ENCODE results near the gene SPZ1. TPM values are rescaled to one million over a fixed set of nuclear protein-coding genes. Genes with fewer than 3 reads are reported as not detected.

SPZ1 gene
- total RNA-seq, 1 experiment from 2014 or later: not detected

GRCh38 chr5:80276186-80276585 lies 43.6 kb upstream of the SPZ1 start:
- ChIA-PET CTCF (no interaction called here), POLR2A (ENCODE audit: unreplicated experiment) (no interaction called here)
- no peaks in the 10 kb centered on the region for H3K4me1 ChIP-seq (ENCODE audit: insufficient read depth, low read length)
- H4K20me1 ChIP-seq (ENCODE audit: low read length): no peaks in the 10 kb centered on the region
- H3K27ac ChIP-seq (ENCODE audit: low read length): no peak overlapping the region
- H3K36me3 ChIP-seq (ENCODE audit: low read depth, low read length): no peaks in the 10 kb centered on the region
- DNase-seq: no peak
- H3K4me3 ChIP-seq (ENCODE audit: low read length): no peak overlapping the region
- no peaks in the 10 kb centered on the region for H3K9me2 ChIP-seq (replicated peaks; ENCODE audit: low read length)
- H3K4me2 ChIP-seq (ENCODE audit: low read length): no peak overlapping the region
- no peaks in the 10 kb centered on the region for H3K27me3 ChIP-seq (ENCODE audit: low read length)
- H2AFZ ChIP-seq (ENCODE audit: low read length): no peak overlapping the region
- ATAC-seq: no peak
- no TSS peak for BruUV-seq (replicated peaks)
- H3K9ac ChIP-seq (ENCODE audit: low read length): no peak overlapping the region
- no peaks in the 10 kb centered on the region for H3F3A ChIP-seq (ENCODE audit: low read length, unreplicated experiment)
- TF ChIP-seq EZH2phosphoT487 (IDR thresholded peaks at IDR 0.05; ENCODE audit: borderline replicate concordance, low read length): no peak
- TF ChIP-seq, protein P1, sequence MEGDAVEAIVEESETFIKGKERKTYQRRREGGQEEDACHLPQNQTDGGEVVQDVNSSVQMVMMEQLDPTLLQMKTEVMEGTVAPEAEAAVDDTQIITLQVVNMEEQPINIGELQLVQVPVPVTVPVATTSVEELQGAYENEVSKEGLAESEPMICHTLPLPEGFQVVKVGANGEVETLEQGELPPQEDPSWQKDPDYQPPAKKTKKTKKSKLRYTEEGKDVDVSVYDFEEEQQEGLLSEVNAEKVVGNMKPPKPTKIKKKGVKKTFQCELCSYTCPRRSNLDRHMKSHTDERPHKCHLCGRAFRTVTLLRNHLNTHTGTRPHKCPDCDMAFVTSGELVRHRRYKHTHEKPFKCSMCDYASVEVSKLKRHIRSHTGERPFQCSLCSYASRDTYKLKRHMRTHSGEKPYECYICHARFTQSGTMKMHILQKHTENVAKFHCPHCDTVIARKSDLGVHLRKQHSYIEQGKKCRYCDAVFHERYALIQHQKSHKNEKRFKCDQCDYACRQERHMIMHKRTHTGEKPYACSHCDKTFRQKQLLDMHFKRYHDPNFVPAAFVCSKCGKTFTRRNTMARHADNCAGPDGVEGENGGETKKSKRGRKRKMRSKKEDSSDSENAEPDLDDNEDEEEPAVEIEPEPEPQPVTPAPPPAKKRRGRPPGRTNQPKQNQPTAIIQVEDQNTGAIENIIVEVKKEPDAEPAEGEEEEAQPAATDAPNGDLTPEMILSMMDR (conservative IDR thresholded peaks at IDR 0.05; ENCODE audit: low read depth, low read length): no peak
- H3K79me2 ChIP-seq (ENCODE audit: low read length): no peaks in the 10 kb centered on the region
- intact Hi-C loops (cut with micrococcal nuclease): no loop called here
- no peaks in the 10 kb centered on the region for H3K9me3 ChIP-seq (ENCODE audit: low read length)

DNA sequence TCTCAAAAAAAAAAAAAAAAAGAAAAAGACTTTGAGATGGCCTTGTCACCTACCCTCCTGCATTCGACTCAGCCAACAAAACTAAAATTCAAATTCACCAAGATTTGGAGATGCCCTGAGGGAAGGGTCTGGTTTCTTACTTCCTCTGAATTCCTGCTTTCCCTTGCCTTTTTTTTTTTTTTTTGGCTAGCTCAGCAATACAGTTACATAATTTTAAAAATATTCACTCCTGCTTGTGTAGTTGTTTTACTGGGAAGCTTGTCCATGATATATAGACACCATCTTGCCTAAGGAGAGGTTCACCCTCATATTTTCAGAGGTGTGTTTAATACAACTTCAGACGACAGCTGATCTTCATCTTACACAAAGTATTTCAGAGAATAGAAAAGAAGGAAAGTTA lies 42.6 kb upstream of the SPZ1 start:
- H3K9me3 ChIP-seq (ENCODE audit: low read length): no peaks in the 10 kb centered on the region
- no peaks in the 10 kb centered on the region for H3K27me3 ChIP-seq (ENCODE audit: low read length)
- H3K36me3 ChIP-seq (ENCODE audit: low read depth, low read length): no peaks in the 10 kb centered on the region
- no peak overlapping the region for H3K4me2 ChIP-seq (ENCODE audit: low read length)
- no peak overlapping the region for H3K4me3 ChIP-seq (ENCODE audit: low read length)
- H3K79me2 ChIP-seq (ENCODE audit: low read length): no peaks in the 10 kb centered on the region
- intact Hi-C loops (cut with micrococcal nuclease): no loop called here
- H3K4me1 ChIP-seq (ENCODE audit: insufficient read depth, low read length): no peaks in the 10 kb centered on the region
- H3F3A ChIP-seq (ENCODE audit: low read length, unreplicated experiment): no peaks in the 10 kb centered on the region
- no TSS peak for BruUV-seq (replicated peaks)
- H3K27ac ChIP-seq (ENCODE audit: low read length): no peak overlapping the region
- TF ChIP-seq, protein P1 (conservative IDR thresholded peaks at IDR 0.05; ENCODE audit: low read depth, low read length): no peak
- TF ChIP-seq EZH2 (IDR thresholded peaks at IDR 0.05; ENCODE audit: low read length, unreplicated experiment): no peak
- TF ChIP-seq EZH2phosphoT487 (IDR thresholded peaks at IDR 0.05; ENCODE audit: borderline replicate concordance, low read length): no peak
- H3K9ac ChIP-seq (ENCODE audit: low read length): no peak overlapping the region
- H2AFZ ChIP-seq (ENCODE audit: low read length): no peak overlapping the region
- no peaks in the 10 kb centered on the region for H4K20me1 ChIP-seq (ENCODE audit: low read length)
- CTCF ChIA-PET: no interaction called here
- no peaks in the 10 kb centered on the region for H3K9me2 ChIP-seq (replicated peaks; ENCODE audit: low read length)
- no peak for DNase-seq
- POLR2A ChIA-PET (ENCODE audit: unreplicated experiment): no interaction called here
- ATAC-seq: no peak

GRCh38 chr5:80282054-80282453 lies 37.7 kb upstream of the SPZ1 start:
- no peaks in the 10 kb centered on the region for H4K20me1 ChIP-seq (ENCODE audit: low read length)
- no peaks in the 10 kb centered on the region for H3K9me3 ChIP-seq (ENCODE audit: low read length)
- DNase-seq (no peak), ATAC-seq (no peak)
- no peak overlapping the region for H3K4me3 ChIP-seq (ENCODE audit: low read length)
- H2AFZ ChIP-seq (ENCODE audit: low read length): no peak overlapping the region
- no peak for TF ChIP-seq EZH2 (IDR thresholded peaks at IDR 0.05; ENCODE audit: low read length, unreplicated experiment)
- no peak for TF ChIP-seq EZH2phosphoT487 (IDR thresholded peaks at IDR 0.05; ENCODE audit: borderline replicate concordance, low read length)
- TF ChIP-seq, protein P1 (conservative IDR thresholded peaks at IDR 0.05; ENCODE audit: low read depth, low read length): no peak
- no peaks in the 10 kb centered on the region for H3K36me3 ChIP-seq (ENCODE audit: low read depth, low read length)
- POLR2A ChIA-PET (ENCODE audit: unreplicated experiment): no interaction called here
- no peaks in the 10 kb centered on the region for H3K9me2 ChIP-seq (replicated peaks; ENCODE audit: low read length)
- no peak overlapping the region for H3K27ac ChIP-seq (ENCODE audit: low read length)
- H3K79me2 ChIP-seq (ENCODE audit: low read length): no peaks in the 10 kb centered on the region
- no peaks in the 10 kb centered on the region for H3F3A ChIP-seq (ENCODE audit: low read length, unreplicated experiment)
- no peak overlapping the region for H3K4me2 ChIP-seq (ENCODE audit: low read length)
- intact Hi-C loops (cut with micrococcal nuclease): no loop called here
- no peaks in the 10 kb centered on the region for H3K4me1 ChIP-seq (ENCODE audit: insufficient read depth, low read length)
- CTCF ChIA-PET: no interaction called here
- no TSS peak for BruUV-seq (replicated peaks)
- no peak overlapping the region for H3K9ac ChIP-seq (ENCODE audit: low read length)
- H3K27me3 ChIP-seq (ENCODE audit: low read length): no peaks in the 10 kb centered on the region
